Right kidney (tissue), 9 donors: Measurements from ENCODE around the gene CCDC27.

Experiments
- DNase-seq: peaks from one replicate; pipeline ENCODE4 v3.0.0-alpha.2; 2016
- long read RNA-seq, 8 donors: transcript quantifications; one replicate each; lab custom pipeline, GENCODE V29; 2026

Gene CCDC27
- long read RNA-seq, donor 1 = 0 reads
- long read RNA-seq, donor 2 = 0 reads
- long read RNA-seq, donor 3 = 0 reads
- long read RNA-seq, donor 4 = 0 reads
- long read RNA-seq, donor 5 = 0 reads
- long read RNA-seq, donor 6 = 0 reads
- long read RNA-seq, donor 7 = 0 reads
- long read RNA-seq, donor 8, partial matches to known transcripts = 5 of 5 reads
- long read RNA-seq, donor 8, other reads (novel, unspliced or antisense) = 0 of 5 reads

DNA sequence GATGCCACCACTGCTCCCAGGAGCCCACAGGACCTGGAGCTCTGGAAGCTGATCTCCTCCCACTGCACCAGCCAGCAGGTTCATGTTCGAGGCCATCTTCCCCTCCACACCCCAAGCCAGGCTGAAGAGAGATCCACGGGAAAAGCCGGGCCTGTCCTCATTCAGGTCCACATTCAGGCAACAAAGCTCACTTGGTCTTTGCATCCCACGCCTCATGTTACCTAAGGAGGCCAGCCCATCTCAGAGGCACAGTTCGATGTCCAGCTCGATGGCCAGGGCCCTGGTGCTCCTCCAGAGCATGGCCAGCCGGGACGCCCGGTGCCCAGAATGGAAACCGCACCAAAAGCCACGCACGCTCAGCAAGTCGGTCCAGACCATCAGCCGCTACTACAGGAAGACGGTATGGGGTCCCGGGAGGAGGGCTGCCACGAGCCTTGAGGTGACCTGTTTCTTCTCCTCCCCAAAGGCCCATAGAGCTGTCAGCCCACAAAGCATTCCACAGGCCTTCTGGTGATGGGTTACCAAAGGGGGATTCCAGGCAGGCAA lies at the start of gene CCDC27:
TSS of gene CCDC27 (plus strand) at position 51 of the 546 bp plus-strand sequence. CDS start at position 83, 32 bp downstream.
- no peak for DNase-seq

DNA sequence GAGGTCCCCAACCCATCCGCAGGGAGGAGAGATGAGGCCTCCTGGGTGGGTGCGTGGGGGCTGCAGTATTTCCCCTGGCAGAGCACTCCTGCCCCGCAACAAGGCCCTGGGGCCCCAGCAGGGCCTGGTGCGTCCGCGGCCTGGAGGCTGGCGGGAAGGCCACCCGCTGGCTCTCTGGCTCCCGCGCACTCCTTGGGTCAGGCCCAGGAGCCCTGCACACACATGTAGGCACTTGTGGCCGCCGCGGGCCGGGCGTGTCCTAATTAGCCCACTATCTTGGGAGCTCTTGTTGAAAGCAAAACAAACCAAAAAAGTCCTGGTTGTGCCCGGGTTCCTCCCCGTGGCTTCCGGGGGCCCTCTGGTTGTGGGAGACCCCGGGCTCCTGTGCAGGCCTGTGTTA lies 49.7 kb upstream of the CCDC27 start:
- no peak for DNase-seq

DNA sequence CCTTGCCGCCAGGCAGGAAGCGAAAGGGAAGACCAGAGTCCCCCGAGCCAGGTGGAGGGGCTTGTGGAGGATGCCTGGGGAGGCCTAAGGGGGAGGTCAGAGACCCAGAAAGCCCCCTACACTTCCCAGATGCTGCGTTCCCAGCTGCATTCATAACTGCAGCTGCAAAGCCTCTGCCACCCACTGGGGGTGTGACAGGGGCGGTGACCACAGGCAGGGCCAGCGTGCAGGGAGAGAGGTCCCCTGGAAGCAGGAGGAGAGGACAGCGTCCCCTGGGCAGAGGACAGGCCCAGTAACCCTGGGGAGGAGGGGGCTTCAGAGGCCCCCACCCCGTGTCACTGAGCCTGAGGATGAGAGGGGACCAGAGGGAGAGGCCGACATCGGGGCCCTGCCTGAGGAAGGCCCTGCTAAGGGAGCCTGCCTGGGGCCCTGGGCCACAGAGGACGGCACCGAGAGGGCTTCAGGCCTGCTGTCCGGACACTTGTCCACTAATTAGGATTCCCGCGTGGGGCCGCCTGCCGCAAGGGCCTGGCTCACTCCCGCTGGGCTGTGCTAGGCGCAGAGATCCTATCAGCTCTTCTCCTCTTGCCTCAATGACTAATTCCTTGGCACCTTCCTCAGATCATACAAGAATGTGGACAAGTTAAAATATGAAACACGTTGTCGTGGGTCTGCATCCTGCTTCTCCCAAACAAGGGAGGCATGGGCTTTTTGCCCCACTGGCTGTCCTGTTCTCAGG lies 49.1 kb upstream of the CCDC27 start:
- DNase-seq = no peak

DNA sequence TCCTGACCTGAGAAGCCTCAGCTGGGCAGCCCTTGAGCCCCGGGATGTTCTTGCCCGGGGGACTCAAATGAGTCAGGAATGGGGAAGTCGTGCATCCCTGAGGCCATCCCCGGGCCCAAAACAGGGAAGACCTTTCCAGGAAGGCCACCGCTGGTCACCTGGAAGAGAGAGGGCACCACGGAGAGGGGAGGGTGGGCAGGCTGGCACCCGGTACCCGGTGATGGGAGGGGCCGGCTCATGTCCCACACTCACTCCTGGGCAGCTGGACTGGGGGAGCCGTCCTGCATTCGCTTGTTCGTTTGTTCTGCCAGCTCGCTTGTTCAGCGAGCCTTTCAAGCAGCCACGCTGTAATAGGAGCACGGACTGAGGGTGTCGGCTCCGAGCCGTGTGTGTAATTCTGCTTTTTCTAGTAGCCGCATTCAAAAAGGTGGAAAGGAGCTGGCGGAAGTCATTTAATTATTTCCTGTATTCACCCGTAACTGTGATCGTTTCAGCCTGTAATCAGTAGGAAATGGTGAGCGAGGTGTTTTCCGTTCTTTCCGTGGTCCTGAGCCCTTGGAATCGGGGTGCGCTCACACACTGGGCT lies 48.4 kb upstream of the CCDC27 start:
- DNase-seq = no peak

DNA sequence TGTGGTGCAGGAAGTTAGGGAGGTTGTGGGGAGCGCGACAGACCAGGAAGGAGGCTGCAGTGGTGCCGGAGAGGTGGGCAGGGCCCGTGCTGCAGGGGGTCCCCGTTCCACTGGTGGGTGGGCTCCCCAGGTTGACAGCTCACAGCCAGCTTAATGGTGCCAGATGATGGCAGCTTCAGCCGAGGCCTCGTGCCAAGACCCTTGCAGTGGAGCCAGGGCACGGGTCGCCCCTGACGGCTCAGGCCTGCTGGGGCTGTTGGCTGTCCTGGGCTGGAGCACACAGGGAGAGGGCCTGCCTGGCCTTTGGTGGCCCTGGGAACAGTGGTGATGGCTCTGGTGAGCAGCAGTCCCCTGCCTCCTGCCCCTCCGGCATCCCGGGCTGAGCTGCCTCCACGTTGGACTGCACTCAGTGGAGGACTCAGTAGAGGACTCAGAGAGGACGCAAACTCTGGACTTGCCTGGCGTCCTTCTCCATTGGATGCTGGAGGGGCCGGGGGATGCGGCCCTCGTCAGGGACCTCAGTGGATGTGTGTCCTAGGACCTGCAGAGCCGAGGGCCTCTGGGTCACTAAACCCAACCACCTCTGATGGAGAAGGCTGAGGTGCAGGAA lies 46.8 kb upstream of the CCDC27 start:
- DNase-seq = no peak

DNA sequence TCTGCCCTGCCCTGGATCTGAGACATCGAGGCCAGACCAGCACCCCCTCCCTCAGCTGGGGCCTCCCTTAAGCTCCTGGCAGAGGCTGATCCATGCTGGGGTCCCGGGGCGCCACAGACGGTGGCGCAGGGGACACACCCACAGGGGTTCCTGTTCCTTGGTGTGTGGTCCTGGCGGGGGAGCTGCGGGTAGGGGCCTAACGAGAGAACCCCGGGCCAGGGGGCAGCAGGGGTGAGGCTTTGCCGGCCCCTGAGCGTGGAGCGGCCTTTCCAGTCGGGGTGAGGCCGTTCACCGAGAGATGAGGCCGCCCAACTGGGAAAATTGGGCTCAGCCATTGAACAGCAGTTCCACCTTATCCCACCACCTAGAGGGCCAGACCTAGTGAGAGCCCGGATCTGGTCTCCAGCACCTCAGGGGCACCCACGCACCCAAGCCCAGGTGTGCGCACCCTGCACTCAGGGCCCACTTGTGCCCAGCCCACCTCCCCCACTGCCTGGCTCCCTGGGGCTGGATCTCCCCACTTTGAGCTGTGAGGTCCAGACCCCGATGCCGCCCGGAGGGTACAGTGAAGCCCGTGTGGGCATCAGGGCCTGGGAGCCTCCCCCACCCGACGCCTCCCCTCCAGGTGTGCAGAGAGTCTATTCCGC lies 45.5 kb upstream of the CCDC27 start:
- DNase-seq = no peak

DNA sequence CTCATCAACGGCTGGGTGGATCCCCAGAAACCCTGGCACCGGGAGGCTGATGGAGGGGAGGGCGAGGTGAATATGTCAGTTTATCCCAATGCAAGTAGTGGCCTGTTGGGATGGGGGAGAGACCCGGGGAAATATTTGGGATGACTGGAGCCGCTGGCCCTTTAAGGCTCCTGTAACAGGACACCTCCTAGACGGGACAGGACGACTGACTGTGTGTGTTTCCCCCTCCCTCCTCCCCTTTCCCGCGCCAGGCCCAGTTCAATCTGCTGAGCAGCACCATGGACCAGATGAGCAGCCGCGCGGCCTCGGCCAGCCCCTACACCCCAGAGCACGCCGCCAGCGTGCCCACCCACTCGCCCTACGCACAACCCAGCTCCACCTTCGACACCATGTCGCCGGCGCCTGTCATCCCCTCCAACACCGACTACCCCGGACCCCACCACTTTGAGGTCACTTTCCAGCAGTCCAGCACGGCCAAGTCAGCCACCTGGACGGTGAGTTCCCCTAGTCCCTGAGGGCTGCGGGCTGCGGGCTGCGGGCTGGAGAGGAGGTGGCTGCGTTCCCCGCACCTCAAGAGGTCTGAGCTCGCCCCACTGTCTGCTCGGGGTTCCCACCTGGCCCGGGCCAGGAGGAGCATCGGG lies 44.8 kb upstream of the CCDC27 start:
- no peak for DNase-seq

DNA sequence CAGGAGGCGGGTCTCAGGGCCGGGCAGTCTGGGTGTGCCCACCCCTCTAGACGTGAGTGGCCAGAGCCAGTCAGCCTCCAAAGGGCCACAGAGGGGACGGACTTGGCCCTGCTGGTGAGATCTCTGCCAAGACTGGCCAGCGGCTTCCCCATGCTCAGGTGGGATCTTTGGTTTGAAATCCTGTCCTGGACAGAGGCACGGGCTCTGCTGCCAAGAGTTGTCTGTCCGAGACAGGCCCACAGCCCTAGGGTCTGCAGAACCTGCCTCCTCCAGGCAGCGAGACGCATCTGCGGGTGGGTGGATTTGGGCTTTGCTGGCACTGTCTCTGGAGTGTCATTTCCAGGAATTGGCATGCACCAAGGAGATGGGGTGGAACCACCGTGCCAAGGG lies 44.3 kb upstream of the CCDC27 start:
- DNase-seq = no peak

DNA sequence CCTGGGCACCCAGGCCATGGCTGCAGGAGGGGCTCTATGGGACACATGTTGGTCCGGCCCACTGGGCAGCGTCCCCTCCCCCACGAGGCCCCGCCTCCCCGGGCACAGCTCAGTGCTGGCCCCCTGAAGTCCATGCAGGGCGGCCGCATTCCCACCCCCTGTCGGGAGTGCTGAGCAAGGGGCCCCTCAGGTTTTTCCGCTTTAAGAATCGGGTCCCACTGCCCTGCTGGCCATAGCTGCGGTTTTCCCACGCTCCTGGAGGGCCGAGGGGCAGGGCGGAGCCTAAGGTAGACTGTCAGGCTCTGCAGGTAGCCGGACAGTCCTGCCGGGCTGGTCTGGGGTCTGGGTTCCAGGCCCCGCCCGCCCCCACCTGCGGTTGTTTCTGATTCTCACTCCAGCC lies 43.5 kb upstream of the CCDC27 start:
- DNase-seq = no peak

DNA sequence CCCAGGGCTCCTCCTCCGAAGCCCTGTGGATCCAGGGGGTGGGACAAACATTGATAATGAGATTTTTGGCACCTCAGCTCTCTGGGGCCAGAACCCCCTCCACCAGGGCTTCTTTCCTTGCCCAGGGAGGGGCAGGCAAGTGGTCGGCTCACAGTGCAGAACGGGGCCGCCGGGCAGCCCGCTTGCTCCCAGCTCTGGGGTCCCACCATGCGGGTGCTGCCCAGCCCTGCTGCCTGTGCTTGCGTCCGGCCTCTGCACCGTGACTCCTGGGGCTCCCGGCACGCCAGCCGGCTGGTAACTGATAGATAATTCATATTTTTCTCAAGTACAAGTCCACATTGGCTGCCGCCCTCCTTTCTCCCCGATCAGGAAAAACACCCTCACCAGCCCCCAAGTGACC lies 42.0 kb upstream of the CCDC27 start:
- no peak for DNase-seq

DNA sequence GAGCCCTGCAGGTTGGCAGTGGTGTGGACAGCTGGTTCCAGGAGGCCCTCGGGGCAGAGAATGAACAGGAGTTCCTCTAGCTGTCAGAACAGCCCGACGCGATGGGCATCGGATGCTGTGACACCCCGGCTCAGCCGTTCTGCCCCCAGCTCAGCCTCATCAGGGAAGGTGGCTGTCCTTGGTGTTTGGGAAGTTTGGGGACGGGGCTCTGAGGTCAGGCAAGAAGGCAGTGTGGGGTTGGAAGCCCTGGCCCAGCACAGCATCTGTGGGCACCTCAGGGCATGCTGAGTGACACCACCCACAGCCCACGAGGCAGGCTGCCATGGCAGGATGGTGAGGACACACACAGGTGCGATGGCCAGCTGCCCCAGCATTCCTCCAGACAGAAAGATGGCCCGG lies 40.9 kb upstream of the CCDC27 start:
- DNase-seq = no peak

DNA sequence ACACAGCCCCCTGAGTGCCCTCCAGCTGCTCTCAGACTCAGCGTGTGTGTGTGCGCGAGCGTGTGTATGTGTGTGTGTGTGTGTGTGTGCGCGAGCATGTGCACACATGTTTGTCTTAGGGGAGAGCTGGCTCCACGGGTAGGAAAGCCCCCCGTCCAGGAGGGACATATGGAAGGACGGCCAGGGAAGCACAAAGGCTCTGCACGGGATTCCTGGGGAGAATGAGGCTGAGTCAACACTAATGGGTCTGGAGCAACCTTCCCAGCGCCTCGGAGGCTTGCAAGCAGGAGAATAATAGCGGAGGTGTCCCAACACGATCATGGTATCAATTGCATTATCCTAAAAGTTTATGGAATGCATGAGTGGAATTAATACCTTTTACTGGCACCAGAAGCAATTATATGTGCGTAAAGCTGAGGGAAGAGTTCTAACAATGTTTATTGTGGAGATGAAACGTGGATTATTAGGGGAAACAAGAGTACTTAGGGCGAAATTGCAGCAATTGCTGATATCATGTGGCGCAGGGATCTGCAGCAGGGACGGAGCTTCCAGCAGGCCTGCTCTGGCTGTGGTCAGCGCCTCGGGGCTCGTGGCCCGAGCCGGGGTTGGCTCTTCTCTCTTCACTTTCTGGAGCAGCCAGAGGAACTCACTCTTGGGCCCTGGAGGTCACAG lies 40.3 kb upstream of the CCDC27 start:
- DNase-seq = no peak

DNA sequence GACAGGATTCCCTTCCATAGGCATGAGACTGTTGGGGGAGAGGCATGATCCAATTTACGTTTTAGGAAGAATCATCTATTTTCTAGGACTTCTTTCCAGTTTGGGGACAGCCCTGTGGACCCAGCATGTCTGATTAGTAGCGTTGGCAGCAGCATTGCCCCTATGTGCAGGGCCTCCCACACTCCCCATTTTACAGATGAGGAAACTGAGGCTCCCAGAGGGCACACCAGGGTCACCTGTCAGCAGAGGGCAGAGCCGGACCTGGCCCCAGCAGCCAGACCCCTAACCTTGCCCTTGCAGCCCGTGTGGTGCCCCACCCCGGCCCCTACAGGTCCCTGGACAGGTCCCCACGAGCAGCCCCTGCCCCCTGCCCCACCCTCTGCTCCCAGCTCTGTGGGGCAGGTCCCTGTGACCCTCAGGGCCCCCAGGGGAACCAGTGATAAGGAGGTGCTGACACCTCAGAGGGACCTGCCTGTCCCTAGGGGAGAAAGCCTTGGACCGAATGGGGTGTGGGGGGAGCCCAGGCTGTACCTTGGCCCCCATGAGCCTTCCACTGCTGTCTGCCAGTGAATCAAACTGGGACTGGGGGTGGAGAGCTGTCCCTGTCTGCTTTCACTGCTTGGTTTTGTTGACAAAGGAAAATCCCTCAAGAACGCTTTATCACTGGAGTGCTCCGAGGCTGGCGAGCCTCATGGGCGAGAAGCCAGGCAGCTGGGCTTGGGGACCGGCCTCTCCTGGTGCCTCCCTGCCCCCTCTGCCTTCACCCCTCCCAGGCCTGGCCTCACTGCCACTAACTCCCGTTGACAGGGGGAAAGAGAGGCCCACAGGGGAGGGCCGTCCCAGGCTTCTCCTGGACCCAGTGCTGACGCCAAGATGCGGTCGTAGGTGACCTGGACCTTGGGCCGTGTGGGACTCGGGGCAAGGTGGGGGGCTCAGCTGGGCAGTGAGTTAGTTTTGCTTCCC lies 39.4 kb upstream of the CCDC27 start:
- no peak for DNase-seq

DNA sequence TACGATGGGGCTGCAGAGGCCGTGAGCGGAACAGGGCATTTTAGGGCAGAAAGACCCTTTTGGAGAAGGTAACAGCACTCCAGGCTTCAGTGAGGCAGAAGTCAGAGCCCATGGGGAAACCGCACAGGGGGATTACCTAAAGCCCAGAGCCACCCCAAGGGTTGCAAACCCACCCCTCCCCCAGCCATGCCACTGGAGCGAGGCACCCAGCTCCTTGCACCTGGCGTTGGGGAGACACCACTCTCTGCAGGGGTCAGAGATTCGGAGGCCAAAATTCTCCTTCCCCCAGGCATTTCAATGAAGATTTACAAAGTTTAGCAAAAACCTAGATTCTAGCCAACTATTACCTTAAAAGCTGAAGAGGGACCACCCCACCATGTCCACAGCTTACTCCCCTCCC lies 38.4 kb upstream of the CCDC27 start:
- DNase-seq = no peak

DNA sequence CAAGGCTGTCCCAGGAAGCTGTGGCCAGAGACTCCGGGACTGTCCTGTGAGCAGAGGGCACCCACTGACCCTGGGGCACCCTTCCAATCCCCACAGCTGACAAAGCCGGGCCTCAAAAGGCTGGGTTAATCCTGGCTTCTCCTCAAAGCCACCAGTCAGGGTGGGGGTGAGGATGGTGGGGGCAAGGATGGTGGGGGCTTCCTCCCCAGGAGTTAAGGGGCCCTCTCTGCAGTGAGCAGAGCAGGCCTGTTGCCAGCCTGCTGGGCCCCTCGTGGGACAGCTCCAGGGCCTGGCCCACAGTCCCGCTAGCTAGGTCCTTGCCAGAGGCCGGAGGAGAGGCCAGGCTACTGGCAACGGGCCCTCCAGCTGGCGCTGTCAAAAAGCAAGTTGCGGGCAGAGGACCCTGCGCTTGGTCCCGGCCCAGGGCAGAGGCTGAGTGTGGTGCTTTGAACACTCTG lies 37.9 kb upstream of the CCDC27 start:
- no peak for DNase-seq

DNA sequence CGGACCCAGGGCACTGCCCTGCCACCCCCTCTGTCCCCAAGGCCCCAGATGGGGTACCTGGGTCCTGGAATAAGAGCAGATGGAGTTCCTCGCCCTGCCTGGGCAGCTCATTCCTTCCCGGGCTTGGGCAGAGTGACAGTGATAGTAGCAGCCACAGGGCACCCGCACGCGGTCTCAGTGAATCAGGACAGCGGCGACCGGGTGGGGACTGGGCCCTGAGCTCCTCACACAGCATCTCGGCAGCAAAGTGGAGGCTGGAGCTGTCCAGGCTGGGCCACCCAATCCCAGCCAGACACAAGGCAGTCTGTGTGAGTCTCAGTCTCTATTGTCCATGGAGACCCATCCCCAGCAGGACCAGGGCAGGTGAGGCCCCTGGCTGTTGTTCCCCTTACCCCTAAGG lies 37.4 kb upstream of the CCDC27 start:
- DNase-seq = no peak

DNA sequence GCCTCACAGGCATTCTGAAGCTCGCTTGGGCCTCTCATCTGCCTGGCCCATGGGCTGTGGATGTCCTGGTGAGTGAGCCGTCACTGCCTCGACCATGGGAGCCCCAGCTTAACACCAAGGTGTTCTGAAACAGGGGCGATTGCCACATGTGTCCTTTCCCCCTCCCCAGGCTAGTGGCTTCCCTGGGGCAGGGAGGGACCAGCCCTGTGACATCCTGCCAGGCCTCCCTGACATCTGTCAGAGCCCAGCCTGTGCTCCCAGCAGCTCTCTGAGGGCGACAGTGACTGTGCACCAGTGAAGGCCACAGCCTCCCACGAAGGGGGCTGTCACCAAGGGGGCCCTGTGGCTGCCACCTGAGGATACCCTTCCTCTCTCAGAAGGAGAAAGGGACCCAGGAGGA lies 35.9 kb upstream of the CCDC27 start:
- no peak for DNase-seq

DNA sequence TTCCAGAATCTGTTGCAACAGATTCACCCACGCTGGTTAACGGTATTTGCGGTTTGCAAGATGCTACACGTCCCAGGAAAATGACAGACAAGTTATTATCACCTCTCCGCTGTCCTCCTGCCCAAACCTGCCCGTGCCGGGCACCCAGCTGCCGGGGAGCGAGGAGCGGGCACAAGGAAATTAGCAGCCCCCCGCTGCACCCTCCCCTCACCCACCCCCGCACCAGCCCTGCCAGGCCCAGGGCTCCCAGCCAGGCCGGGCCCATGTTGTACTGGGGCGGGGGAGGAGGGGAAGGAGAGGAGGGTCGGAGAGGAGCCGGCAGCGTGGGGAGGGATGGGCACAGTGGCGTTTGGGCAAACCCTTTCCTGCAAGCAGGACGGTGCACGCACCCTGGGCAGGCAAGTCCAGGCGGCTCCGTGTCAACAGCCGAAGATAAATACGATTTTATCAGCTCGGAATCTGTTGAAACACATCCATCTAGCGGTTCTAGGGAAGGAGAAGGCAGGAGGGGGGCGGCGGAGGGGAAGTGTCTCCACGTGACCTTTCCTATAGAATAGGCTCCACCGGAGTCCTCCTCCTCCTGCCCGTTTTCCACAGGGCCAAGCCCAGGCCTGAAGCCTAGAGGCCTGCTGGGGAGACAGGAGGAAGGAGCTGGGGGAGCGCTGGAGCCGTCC lies 35.1 kb upstream of the CCDC27 start:
- no peak for DNase-seq

DNA sequence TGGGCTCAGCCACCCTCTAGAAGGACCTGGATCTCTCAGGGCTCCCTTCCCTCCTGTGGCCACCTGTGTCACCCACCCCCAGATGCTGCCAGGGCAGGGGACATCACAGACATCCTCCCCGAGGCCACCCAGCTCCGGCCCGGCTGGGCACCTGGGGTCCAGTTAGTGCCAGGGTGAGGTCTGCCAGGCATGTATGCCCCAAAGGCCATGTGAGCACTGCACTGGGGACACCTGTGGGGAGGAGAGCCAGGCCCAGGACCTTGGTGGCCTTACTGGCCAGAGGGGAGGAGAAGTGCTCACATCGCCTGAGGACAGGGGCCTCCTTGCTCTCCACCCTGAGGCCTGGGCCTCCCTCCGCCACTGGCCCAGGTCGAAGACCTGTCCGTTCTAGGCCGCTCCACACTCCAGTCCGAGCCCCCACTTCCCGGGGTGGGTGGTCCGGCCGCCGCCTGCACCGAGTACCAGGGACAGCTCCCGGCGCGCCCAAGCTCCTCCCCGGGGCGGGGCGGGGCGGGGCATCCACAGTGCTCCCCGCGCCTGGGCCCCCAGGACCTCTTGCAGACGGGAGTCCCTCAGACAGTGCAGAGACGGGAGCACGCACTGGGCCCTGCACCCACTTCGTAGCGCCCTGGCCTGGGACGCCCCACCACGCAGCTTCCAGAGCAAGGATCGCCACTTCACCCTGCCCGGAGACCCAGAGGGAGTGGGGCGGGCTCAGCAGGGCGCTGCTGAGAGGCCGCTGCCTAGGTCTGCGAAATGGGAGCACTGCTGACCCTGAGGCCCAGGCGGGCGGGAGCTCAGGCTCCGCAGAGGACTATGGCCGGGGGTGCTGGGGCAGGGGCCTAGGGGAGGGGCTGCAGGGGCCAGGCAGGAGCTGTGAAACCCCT lies 34.3 kb upstream of the CCDC27 start:
- DNase-seq = peak; percentile 63
